GM12801 (cell line): ENCODE data around the gene FGF2.

Source experiments
- CTCF ChIP-seq: IDR thresholded peaks from one replicate; pipeline ENCODE4 v1.5.1; 2011; ENCODE audit warnings: control low read depth; ENCODE audit not compliant: insufficient read length; ENCODE audit errors: extremely low read depth

FGF2 gene

GRCh38 chr4:122876456-122876855 lies 49.8 kb downstream of the FGF2 start:
- TF ChIP-seq CTCF, result no peak

DNA sequence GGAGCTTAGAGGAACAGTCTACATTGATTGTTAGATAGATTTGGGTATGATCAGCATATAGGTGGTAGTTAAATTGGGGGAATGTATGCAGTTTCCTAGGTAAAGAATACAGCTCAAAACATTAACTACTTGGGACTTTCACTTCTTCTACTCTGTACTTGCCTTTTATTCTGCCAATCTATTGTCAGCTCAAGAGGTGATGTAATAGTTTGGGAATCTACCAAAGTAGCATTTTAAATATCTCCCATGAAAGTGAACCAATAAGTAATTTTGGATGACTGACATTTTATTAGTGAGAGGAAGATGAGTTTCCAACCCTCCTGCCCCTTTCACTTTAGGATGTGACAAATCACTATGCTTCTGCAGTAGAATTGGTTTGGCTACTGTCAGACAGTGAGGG lies 52.4 kb downstream of the FGF2 start:
- no peak for TF ChIP-seq CTCF

DNA sequence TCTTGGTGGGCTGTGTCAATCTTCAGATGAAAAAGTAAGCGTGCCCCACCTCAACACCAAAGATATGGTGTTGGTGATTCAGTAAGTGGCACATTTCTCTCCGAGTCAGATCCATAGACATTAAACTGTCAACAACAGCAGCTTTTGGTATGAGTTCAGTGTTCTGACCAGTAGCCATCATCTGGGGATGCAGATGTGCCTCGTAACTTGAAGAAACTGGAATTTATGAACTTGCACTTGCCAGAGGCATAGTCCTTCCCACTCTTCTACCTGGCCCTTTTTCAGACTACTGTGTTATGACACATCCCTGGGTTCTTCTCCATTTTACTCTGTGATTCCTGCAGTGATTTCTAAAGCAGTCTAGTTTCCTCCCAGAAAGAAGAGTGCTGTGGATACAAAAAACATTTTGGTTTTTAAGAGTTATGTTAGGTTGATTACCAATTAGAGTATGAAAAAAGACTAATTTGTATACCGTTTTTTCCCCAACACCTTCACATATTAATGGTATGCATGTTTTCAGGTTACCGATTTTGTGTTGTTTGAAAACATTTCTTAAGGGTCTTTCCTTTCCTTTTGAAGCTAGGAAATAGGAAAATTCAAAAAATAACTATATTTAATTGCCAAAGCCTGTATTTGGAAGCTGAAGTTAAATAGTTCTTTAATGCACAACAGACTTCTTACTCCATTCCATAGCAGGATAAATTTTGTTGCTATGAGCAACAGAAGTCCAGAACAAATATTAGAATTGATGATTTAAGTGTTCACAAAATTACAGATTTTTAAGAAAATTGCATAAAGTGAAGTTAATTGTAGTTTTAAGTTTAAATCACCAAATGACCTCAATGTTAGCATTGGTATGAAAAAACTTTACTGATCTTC lies 56.5 kb downstream of the FGF2 start:
- TF ChIP-seq CTCF, result no peak

GRCh38 chr4:122884499-122884898 lies 57.9 kb downstream of the FGF2 start:
- no peak for TF ChIP-seq CTCF

- no peak for TF ChIP-seq CTCF
Measured at GRCh38 chr4:122889726-122890125, 63.1 kb downstream of the FGF2 start.

- no peak for TF ChIP-seq CTCF
Measured at GRCh38 chr4:122890147-122890795, 63.6 kb downstream of the FGF2 start.

GRCh38 chr4:122894827-122895226 lies 68.2 kb downstream of the FGF2 start:
- TF ChIP-seq CTCF, result no peak
